Left lung (tissue), 10 donors: Measurements from ENCODE around the gene MOB3A. TPM values are rescaled to one million over a fixed set of nuclear protein-coding genes. Genes with fewer than 3 reads are reported as not detected.

Experiments used
- ATAC-seq: fragments of 200-7000 bp; cut with Tn5 transposase; one replicate; pipeline ENCODE4 v1.9.1; 2020; ENCODE audit warnings: moderate library complexity
- DNase-seq, 4 donors: peaks; one replicate each; pipeline ENCODE4 v3.0.0-alpha.2; 2013 to 2020
- H3K27ac ChIP-seq, 2 donors: fragments of 200-600 bp; sonication (generic) in 1 of 2; one replicate each; pipeline versions ENCODE4 v1.5.0 to v1.8.0; 2020 to 2021
- H3K27me3 ChIP-seq, 2 donors: fragments of 200-600 bp; sonication (generic) in 1 of 2; one replicate each; pipeline versions ENCODE4 v1.5.0 to v1.8.0; 2020 to 2021
- H3K36me3 ChIP-seq, 2 donors: fragments of 200-600 bp; sonication (generic) in 1 of 2; one replicate each; pipeline versions ENCODE4 v1.5.0 to v1.8.0; 2020 to 2021
- H3K4me1 ChIP-seq, 2 donors: fragments of 200-600 bp; one replicate each; pipeline ENCODE4 v1.8.0; 2021
- H3K4me3 ChIP-seq, 2 donors: fragments of 200-600 bp; sonication (generic) in 1 of 2; one replicate each; pipeline versions ENCODE4 v1.5.0 to v1.8.0; 2020 to 2021; ENCODE audit warnings: mild to moderate bottlenecking in 1 of 2
- H3K9me3 ChIP-seq, 2 donors: fragments of 200-600 bp; sonication (generic) in 1 of 2; one replicate each; pipeline versions ENCODE4 v1.5.0 to v1.8.0; 2020 to 2021
- intact Hi-C, 2 donors: fragments of 100-400 bp; cut with DNase I; formaldehyde crosslinking; loops; one replicate each; pipeline versions ENCODE4 v1.11.2 to v1.14.2; 2022
- polyA plus RNA-seq, 6 donors: library from polyadenylated mRNA; unstranded; fragments of 120-200 nt; gene quantifications; one replicate each; pipeline ENCODE4 v1.2.1, GENCODE V29; 2013; ENCODE audit not compliant: insufficient read length in 6 of 6
- total RNA-seq, 2 donors: library from RNA; stranded (reverse); fragmentation: NEBNext Ultra II Directional; extraction: Animal tissue kit (Norgen Biotek cat#: 25700); gene quantifications; one replicate each; pipeline ENCODE4 v1.2.1, GENCODE V29; 2021
- TF ChIP-seq, protein P1 (sequence below), 2 donors: fragments of 200-600 bp; sonication (generic) in 1 of 2; IDR thresholded peaks; one replicate each; pipeline versions ENCODE4 v1.5.0 to v1.8.0; 2021; ENCODE audit warnings: antibody characterized with exemption in 2 of 2
- donor health status: DM: no; HTN: yes; CAD: no.
- donor health status: DM: no; HTN: no; CAD: no.

MOB3A gene
- total and polyA plus RNA-seq, 8 donors: 20.6 to 105 (median 25.4) TPM

GRCh38 chr19:2126879-2127518, 30.9 kb upstream of the MOB3A start:
- Histone ChIP-seq H3K9me3 (no peaks in the 10 kb centered on the region), H3K27ac (no peak overlapping the region), H3K36me3 (peaks cover 0 to 92% of the 10 kb centered on the region in 2 donors), H3K4me3 (no peak overlapping the region), H3K27me3 (no peaks in the 10 kb centered on the region), H3K4me1 (no peaks in the 10 kb centered on the region)
- intact Hi-C loops: no loop called here
- no peak for DNase-seq
- ATAC-seq: no peak
- TF ChIP-seq, protein P1, sequence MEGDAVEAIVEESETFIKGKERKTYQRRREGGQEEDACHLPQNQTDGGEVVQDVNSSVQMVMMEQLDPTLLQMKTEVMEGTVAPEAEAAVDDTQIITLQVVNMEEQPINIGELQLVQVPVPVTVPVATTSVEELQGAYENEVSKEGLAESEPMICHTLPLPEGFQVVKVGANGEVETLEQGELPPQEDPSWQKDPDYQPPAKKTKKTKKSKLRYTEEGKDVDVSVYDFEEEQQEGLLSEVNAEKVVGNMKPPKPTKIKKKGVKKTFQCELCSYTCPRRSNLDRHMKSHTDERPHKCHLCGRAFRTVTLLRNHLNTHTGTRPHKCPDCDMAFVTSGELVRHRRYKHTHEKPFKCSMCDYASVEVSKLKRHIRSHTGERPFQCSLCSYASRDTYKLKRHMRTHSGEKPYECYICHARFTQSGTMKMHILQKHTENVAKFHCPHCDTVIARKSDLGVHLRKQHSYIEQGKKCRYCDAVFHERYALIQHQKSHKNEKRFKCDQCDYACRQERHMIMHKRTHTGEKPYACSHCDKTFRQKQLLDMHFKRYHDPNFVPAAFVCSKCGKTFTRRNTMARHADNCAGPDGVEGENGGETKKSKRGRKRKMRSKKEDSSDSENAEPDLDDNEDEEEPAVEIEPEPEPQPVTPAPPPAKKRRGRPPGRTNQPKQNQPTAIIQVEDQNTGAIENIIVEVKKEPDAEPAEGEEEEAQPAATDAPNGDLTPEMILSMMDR (IDR thresholded peaks at IDR 0.05): no peak

- peaks cover 0 to 95% of the 10 kb centered on the region in 2 donors for H3K36me3 ChIP-seq
- ATAC-seq: peak; percentile 19
These were observed 27.7 kb upstream of the MOB3A start for GRCh38 chr19:2123682-2124387.

DNA sequence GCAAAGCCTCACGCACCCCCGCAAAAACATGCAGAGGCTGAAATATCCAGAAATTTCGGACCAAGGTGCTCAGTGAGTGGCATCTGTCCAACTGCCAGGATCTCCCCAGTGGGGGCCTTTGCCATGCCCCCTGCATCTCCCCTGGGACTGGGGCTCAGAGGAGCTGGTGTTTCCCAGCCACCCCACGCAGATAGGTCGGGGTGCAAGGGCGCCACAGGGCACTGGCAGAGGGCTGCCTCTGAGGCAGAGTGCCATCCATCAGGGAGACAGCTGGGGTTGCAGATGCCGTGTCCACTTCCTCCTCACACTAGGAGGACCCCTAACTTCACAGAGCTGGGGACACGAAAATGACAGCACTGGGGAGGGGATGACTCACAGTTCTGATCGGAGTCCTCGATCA, 26.9 kb upstream of the MOB3A start:
- Histone ChIP-seq H3K27me3 (no peaks in the 10 kb centered on the region), H3K36me3 (peaks cover 0 to 100% of the 10 kb centered on the region in 2 donors), H3K4me1 (no peaks in the 10 kb centered on the region), H3K27ac (no peak overlapping the region), H3K9me3 (no peaks in the 10 kb centered on the region), H3K4me3 (no peak overlapping the region)
- TF ChIP-seq, protein P1 (IDR thresholded peaks at IDR 0.05): no peak
- ATAC-seq (no peak), DNase-seq (no peak)
- intact Hi-C loops: no loop called here

More at GRCh38 chr19:2123682-2124387, 27.7 kb upstream of the MOB3A start:
- Histone ChIP-seq H3K9me3 (no peaks in the 10 kb centered on the region), H3K27me3 (no peaks in the 10 kb centered on the region), H3K4me3 (no peak overlapping the region), H3K27ac (no peak overlapping the region), H3K4me1 (no peaks in the 10 kb centered on the region)
- DNase-seq: no peak
- intact Hi-C loops: no loop called here
- TF ChIP-seq, protein P1 (IDR thresholded peaks at IDR 0.05): no peak

- no peak for ATAC-seq
- Histone ChIP-seq H3K4me1 (no peaks in the 10 kb centered on the region), H3K36me3 (peaks cover 0 to 100% of the 10 kb centered on the region in 2 donors), H3K27me3 (no peaks in the 10 kb centered on the region), H3K4me3 (no peak overlapping the region), H3K27ac (no peak overlapping the region), H3K9me3 (no peaks in the 10 kb centered on the region)
- DNase-seq: no peak
- intact Hi-C loops: no loop called here
- TF ChIP-seq, protein P1 (IDR thresholded peaks at IDR 0.05): no peak
These were observed 26.1 kb upstream of the MOB3A start for GRCh38 chr19:2122251-2122650.

- no peak overlapping the region for H3K4me3 ChIP-seq
- peaks cover 0 to 100% of the 10 kb centered on the region in 2 donors for H3K36me3 ChIP-seq
- intact Hi-C loops: no loop called here
- no peaks in the 10 kb centered on the region for H3K27me3 ChIP-seq
- TF ChIP-seq, protein P1 (IDR thresholded peaks at IDR 0.05): no peak
- H3K4me1 ChIP-seq: no peaks in the 10 kb centered on the region
- no peak for DNase-seq
- no peak for ATAC-seq
- H3K9me3 ChIP-seq: no peaks in the 10 kb centered on the region
- H3K27ac ChIP-seq: no peak overlapping the region
These were observed 25.4 kb upstream of the MOB3A start for GRCh38 chr19:2121416-2122051.
